GM23338 (cell line): ENCODE measurements around the gene RAP2A. TPM values are rescaled to one million over a fixed set of nuclear protein-coding genes. Genes with fewer than 3 reads are reported as not detected.

Source experiments
- ATAC-seq: fragments of 200-7000 bp; cut with Tn5 transposase; 3 replicates; pipeline ENCODE4 v1.9.1; 2020
- DNase-seq: peaks from one replicate; pipeline ENCODE4 v3.0.0-alpha.2; 2015; ENCODE audit warnings: low spot score
- H2AFZ ChIP-seq: fragments of 200-600 bp; sonication (generic); 2 replicates; pipeline ENCODE4 v1.8.0; 2016; ENCODE audit warnings: antibody characterized with exemption, mild to moderate bottlenecking, moderate library complexity
- H3F3A ChIP-seq: fragments of 200-600 bp; sonication (generic); replicated peaks from 2 replicates; pipeline ENCODE4 v1.8.0; 2017; ENCODE audit warnings: antibody characterized with exemption, mixed run types, low read depth
- H3K27ac ChIP-seq: fragments of 200-600 bp; sonication (generic); 2 replicates; pipeline ENCODE4 v1.6.1; 2016; ENCODE audit warnings: low read depth
- H3K27me3 ChIP-seq: fragments of 200-600 bp; sonication (generic); 2 replicates; pipeline ENCODE4 v1.8.0; 2016; ENCODE audit warnings: mild to moderate bottlenecking, mixed run types, moderate library complexity; ENCODE audit not compliant: insufficient read depth
- H3K36me3 ChIP-seq: fragments of 200-600 bp; sonication (generic); 2 replicates; pipeline ENCODE4 v1.8.0; 2016; ENCODE audit warnings: mild to moderate bottlenecking; ENCODE audit not compliant: insufficient read depth
- H3K4me1 ChIP-seq: fragments of 200-600 bp; sonication (generic); 2 replicates; pipeline ENCODE4 v1.8.0; 2016; ENCODE audit warnings: mild to moderate bottlenecking, moderate library complexity; ENCODE audit not compliant: insufficient read depth
- H3K4me2 ChIP-seq: fragments of 200-600 bp; sonication (generic); 2 replicates; pipeline ENCODE4 v1.7.1; 2017; ENCODE audit warnings: mixed run types
- H3K4me3 ChIP-seq: fragments of 200-600 bp; sonication (generic); 2 replicates; pipeline ENCODE4 v1.6.1; 2016; ENCODE audit warnings: mixed run types
- H3K79me2 ChIP-seq: fragments of 200-600 bp; sonication (generic); replicated peaks from 2 replicates; pipeline ENCODE4 v1.8.0; 2017; ENCODE audit warnings: mild to moderate bottlenecking; ENCODE audit not compliant: insufficient read depth
- H3K9me2 ChIP-seq: fragments of 200-600 bp; sonication (generic); 2 replicates; pipeline ENCODE4 v1.8.0; 2017; ENCODE audit not compliant: insufficient read depth
- H4K20me1 ChIP-seq: fragments of 200-600 bp; sonication (generic); replicated peaks from 2 replicates; pipeline ENCODE4 v1.8.0; 2017; ENCODE audit warnings: mild to moderate bottlenecking; ENCODE audit not compliant: insufficient read depth
- H3K27ac Mint-ChIP-seq: 2 replicates; pipeline ENCODE4 v1.8.0; 2020; ENCODE audit warnings: inconsistent platforms, mild to moderate bottlenecking, moderate library complexity, mixed read lengths
- H3K27me3 Mint-ChIP-seq: 3 replicates; pipeline ENCODE4 v1.8.0; 2022; ENCODE audit warnings: low read depth, mild to moderate bottlenecking, moderate library complexity, mixed read lengths, inconsistent platforms; ENCODE audit not compliant: insufficient read depth, poor library complexity
- H3K36me3 Mint-ChIP-seq: 3 replicates; pipeline ENCODE4 v1.8.0; 2021; ENCODE audit warnings: low read depth, mild to moderate bottlenecking, inconsistent platforms, moderate library complexity, mixed read lengths
- H3K4me1 Mint-ChIP-seq: 3 replicates; pipeline ENCODE4 v1.8.0; 2020; ENCODE audit warnings: mild to moderate bottlenecking, inconsistent platforms, mixed read lengths
- H3K4me3 Mint-ChIP-seq: 3 replicates; pipeline ENCODE4 v1.8.0; 2021; ENCODE audit warnings: moderate library complexity, mild to moderate bottlenecking, inconsistent platforms, mixed read lengths
- H3K9me3 Mint-ChIP-seq: 3 replicates; pipeline ENCODE4 v1.8.0; 2020; ENCODE audit warnings: moderate library complexity, mild to moderate bottlenecking, inconsistent platforms, mixed read lengths
- CREB1 ChIP-seq: fragments of 250-450 bp; sonication (Bioruptor Pico); IDR thresholded peaks from 2 replicates; pipeline ENCODE4 v1.5.0; 2020; ENCODE audit warnings: low read depth, mild to moderate bottlenecking, moderate library complexity
- EZH2 ChIP-seq: fragments of 200-600 bp; sonication (generic); IDR thresholded peaks from one replicate; pipeline ENCODE4 v1.8.0; 2017; ENCODE audit warnings: antibody characterized with exemption, mild to moderate bottlenecking, low read depth; ENCODE audit not compliant: unreplicated experiment
- EZH2phosphoT487 ChIP-seq: fragments of 200-600 bp; sonication (generic); IDR thresholded peaks from one replicate; pipeline ENCODE4 v1.8.1; 2018; ENCODE audit warnings: antibody characterized with exemption; ENCODE audit not compliant: unreplicated experiment
- JUNB ChIP-seq: IDR thresholded peaks from one replicate; pipeline ENCODE4 v1.6.1; 2016; ENCODE audit warnings: antibody characterized with exemption; ENCODE audit not compliant: unreplicated experiment
- POLR2AphosphoS5 ChIP-seq: IDR thresholded peaks from 2 replicates; pipeline ENCODE4 v1.6.1; 2016; ENCODE audit warnings: antibody characterized with exemption, low read depth
- REST ChIP-seq: IDR thresholded peaks from one replicate; pipeline ENCODE4 v1.6.1; 2018; ENCODE audit warnings: antibody characterized with exemption; ENCODE audit not compliant: unreplicated experiment
- STAT1 ChIP-seq: IDR thresholded peaks from one replicate; pipeline ENCODE4 v1.6.1; 2016; ENCODE audit warnings: antibody characterized with exemption; ENCODE audit not compliant: unreplicated experiment
- ZNF114 ChIP-seq: fragments of 250-450 bp; sonication (Bioruptor Pico); IDR thresholded peaks from 2 replicates; pipeline ENCODE4 v1.5.0; 2020; ENCODE audit warnings: mild to moderate bottlenecking, moderate library complexity
- polyA plus RNA-seq: library from polyadenylated mRNA; unstranded; fragments of >200 nt; fragmentation: Nextera tagmentation; extraction: Ambion mirVana; gene quantifications from 2 replicates; pipeline ENCODE4 v1.2.1, GENCODE V29; 2016
- total RNA-seq: library from RNA; depleted of rRNA; stranded (reverse); fragments of >200 nt; shearing (Covaris generic); gene quantifications from 2 replicates; pipeline ENCODE4 v1.2.3, GENCODE V29; 2014
- TF ChIP-seq, protein P1 (sequence below), 2 experiments: fragments of 200-600 bp in 1 of 2; sonication (generic) in 1 of 2; conservative IDR thresholded peaks; 2 replicates each; pipeline versions ENCODE4 v1.5.1 to v1.6.1; 2016 to 2017; ENCODE audit warnings: antibody characterized with exemption in 2 of 2, low read depth in 2 of 2, mild to moderate bottlenecking in 2 of 2, moderate library complexity in 1 of 2

The RAP2A gene
- total and polyA plus RNA-seq, 2 experiments from 2014 or later, result 10.4 to 35.3 TPM

DNA sequence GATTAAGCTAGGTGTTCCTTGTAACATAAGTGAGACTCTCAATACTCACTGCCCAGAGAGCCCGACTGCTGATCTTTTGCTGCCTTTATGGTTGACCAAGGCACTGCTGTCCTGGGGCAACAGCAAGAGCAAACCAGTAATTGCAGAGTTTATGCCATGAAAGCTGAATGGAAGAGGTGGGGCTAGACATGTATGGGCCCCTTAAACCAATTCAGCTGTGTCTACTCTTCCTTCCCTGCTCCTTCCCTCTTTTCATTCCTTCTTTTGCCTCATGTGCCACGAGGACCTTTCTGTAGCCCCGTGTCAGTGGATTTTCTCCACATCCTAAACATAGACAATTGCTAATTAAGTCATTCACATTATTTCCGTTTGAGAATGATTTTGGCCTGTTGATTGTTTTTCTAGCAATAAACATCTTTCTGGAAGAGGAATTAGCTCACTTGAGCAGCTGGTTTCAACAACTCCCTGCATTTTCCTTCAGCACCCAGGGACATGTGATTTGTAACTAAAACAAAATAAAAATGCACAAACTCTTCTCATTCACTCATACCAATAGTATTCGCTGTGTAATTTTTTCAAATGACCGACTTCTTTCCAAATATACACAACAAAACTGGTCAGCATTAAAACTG is 40.5 kb downstream of the RAP2A start:
- Mint-ChIP-seq H3K27ac (no peak overlapping the region), H3K27me3 (no peaks in the 10 kb centered on the region), H3K4me1 (peaks cover 15% of the 10 kb centered on the region; the same call in 2 of the 3 replicates), H3K4me3 (no peak overlapping the region), H3K9me3 (no peaks in the 10 kb centered on the region), H3K36me3 (no peaks in the 10 kb centered on the region)
- no peak overlapping the region for H3K4me3 ChIP-seq
- TF ChIP-seq, protein P1, sequence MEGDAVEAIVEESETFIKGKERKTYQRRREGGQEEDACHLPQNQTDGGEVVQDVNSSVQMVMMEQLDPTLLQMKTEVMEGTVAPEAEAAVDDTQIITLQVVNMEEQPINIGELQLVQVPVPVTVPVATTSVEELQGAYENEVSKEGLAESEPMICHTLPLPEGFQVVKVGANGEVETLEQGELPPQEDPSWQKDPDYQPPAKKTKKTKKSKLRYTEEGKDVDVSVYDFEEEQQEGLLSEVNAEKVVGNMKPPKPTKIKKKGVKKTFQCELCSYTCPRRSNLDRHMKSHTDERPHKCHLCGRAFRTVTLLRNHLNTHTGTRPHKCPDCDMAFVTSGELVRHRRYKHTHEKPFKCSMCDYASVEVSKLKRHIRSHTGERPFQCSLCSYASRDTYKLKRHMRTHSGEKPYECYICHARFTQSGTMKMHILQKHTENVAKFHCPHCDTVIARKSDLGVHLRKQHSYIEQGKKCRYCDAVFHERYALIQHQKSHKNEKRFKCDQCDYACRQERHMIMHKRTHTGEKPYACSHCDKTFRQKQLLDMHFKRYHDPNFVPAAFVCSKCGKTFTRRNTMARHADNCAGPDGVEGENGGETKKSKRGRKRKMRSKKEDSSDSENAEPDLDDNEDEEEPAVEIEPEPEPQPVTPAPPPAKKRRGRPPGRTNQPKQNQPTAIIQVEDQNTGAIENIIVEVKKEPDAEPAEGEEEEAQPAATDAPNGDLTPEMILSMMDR (conservative IDR thresholded peaks at IDR 0.05; ENCODE audit: low read depth in 2 of 2), result no peak
- TF ChIP-seq POLR2AphosphoS5 (no peak), REST (no peak), EZH2phosphoT487 (no peak)
- no peak overlapping the region for H3K4me2 ChIP-seq
- no peaks in the 10 kb centered on the region for H3K36me3 ChIP-seq
- no peak overlapping the region for H3K27ac ChIP-seq
- H4K20me1 ChIP-seq, result no peaks in the 10 kb centered on the region
- H3F3A ChIP-seq, result no peaks in the 10 kb centered on the region
- no peak for ATAC-seq
- H3K9me2 ChIP-seq, result 0 out of 2 replicates have a peak, but pooled peaks cover 4% of the 10 kb centered on the region
- H3K4me1 ChIP-seq, result no peaks in the 10 kb centered on the region; the same call in 1 of the 2 replicates
- H2AFZ ChIP-seq, result no peak overlapping the region
- no peak for DNase-seq
- no peaks in the 10 kb centered on the region for H3K79me2 ChIP-seq
- H3K27me3 ChIP-seq, result no peaks in the 10 kb centered on the region

- Histone ChIP-seq H3K4me3 (no peak overlapping the region), H3K27ac (no peak overlapping the region), H3K9me2 (0 out of 2 replicates have a peak, but pooled peaks cover 4% of the 10 kb centered on the region), H3K4me1 (no peaks in the 10 kb centered on the region; the same call in 1 of the 2 replicates), H3K27me3 (no peaks in the 10 kb centered on the region), H3K36me3 (no peaks in the 10 kb centered on the region), H3K79me2 (no peaks in the 10 kb centered on the region), H4K20me1 (no peaks in the 10 kb centered on the region), H3K4me2 (no peak overlapping the region), H2AFZ (no peak overlapping the region), H3F3A (no peaks in the 10 kb centered on the region)
- ATAC-seq (no peak), DNase-seq (no peak)
- peaks cover 15% of the 10 kb centered on the region; the same call in 2 of the 3 replicates for H3K4me1 Mint-ChIP-seq
- no peaks in the 10 kb centered on the region for H3K36me3 Mint-ChIP-seq
- no peaks in the 10 kb centered on the region for H3K27me3 Mint-ChIP-seq
- no peak overlapping the region for H3K27ac Mint-ChIP-seq
- H3K9me3 Mint-ChIP-seq, result no peaks in the 10 kb centered on the region
- H3K4me3 Mint-ChIP-seq, result no peak overlapping the region
- no peak for TF ChIP-seq REST
- no peak for TF ChIP-seq EZH2
- no peak for TF ChIP-seq STAT1
- TF ChIP-seq ZNF114 (CRISPR knock-in tag), result no peak
- TF ChIP-seq CREB1 (CRISPR knock-in tag), result no peak
- no peak for TF ChIP-seq EZH2phosphoT487
- TF ChIP-seq POLR2AphosphoS5, result no peak
- no peak for TF ChIP-seq JUNB
These were observed 41.0 kb downstream of the RAP2A start for GRCh38 chr13:97475011-97475410.
